G401 (cell line): ENCODE results near the gene DUSP6. TPM values are rescaled to one million over a fixed set of nuclear protein-coding genes. Genes with fewer than 3 reads are reported as not detected.

Experiments used
- DNase-seq: peaks from one replicate; pipeline ENCODE4 v3.0.0-alpha.2; 2015; ENCODE audit warnings: low spot score
- in situ Hi-C: cut with HindIII; loops from 2 replicates; pipeline ENCODE4 v1.10.0; 2016; ENCODE audit warnings: low sequenced_read_pairs, mixed read lengths
- total RNA-seq: library from RNA; depleted of rRNA; stranded (reverse); fragments of >200 nt; shearing (Covaris generic); gene quantifications from 2 replicates; pipeline ENCODE4 v1.2.3, GENCODE V29; 2014

Gene DUSP6
- total RNA-seq, 1 experiment from 2014 or later: 289 TPM

- in situ Hi-C loops: no loop called here
- no peak for DNase-seq
These were observed 27.0 kb upstream of the DUSP6 start for GRCh38 chr12:89379148-89379838.

DNA sequence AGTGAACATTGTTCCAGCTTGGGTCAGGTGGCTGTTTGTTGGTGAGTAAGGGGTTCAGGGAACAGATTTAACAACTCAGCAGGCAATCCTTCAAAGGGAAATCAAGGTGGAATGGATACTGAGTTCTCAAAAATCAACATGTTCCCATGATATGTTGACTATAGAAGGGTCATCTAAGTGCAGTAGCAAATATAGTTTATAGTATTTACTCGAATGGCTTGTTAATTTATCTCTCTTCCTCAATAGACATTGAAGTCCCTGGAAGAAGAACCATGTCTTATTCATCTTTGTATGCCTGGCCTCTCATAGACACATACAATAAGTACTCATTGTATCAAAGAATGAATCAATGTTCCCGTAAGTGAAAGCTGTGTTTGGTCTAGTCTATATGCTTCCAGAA is 24.5 kb upstream of the DUSP6 start:
- in situ Hi-C loops: no loop called here
- no peak for DNase-seq

- no peak for DNase-seq
- in situ Hi-C loops: no loop called here
These were observed 23.9 kb upstream of the DUSP6 start for GRCh38 chr12:89376202-89376529.

DNA sequence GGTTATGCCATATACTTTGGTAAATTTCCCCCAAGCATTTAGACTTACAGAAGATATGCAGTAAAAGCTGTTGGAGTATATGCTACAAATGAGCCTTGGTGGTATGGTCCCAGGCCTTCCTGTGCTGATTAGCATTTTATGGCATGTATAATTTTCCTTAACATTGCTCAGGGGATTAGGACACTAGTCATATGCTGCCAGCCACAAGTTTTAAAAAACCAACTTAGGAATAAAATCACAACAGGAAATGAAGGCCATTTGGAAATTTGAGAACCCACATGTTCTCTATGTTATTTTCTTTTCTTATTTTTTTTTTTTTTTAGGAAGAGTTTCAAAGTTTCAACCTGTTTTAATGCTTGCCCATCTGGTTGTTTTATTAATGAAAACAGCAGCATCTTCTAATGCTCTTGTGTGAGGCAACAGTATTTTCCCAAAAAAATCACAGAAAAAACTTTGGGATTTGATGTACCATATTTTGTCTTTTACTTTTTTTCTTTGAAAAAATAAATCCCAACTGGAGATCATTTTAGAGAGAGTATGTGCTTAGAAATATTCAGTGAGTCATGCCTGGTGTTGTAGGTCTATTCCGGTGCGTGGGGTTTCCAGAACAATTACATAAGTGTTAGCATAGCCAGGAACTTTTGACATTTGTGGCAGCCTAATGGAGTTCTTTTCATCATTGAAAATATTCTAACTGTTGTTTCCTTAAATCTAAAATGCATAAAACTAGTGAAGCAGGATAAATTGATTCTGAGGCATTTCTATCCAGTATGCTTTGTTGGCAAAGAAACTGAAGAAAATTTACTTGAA is 21.7 kb upstream of the DUSP6 start:
- in situ Hi-C loops: loop anchor here (25.0 kb wide), 1 partner anchor 88 kb away; no protein-coding TSS in a partner anchor

GRCh38 chr12:89372584-89373370 is 20.5 kb upstream of the DUSP6 start:
- no peak for DNase-seq
- in situ Hi-C loops: loop anchor here (25.0 kb wide), 1 partner anchor 90 kb away; no protein-coding TSS in a partner anchor

More for the DNA sequence above, 21.7 kb upstream of the DUSP6 start:
- no peak for DNase-seq

GRCh38 chr12:89370850-89371249 is 18.5 kb upstream of the DUSP6 start:
- in situ Hi-C loops: loop anchor here (25.0 kb wide), 1 partner anchor 91 kb away; no protein-coding TSS in a partner anchor
- DNase-seq: no peak

DNA sequence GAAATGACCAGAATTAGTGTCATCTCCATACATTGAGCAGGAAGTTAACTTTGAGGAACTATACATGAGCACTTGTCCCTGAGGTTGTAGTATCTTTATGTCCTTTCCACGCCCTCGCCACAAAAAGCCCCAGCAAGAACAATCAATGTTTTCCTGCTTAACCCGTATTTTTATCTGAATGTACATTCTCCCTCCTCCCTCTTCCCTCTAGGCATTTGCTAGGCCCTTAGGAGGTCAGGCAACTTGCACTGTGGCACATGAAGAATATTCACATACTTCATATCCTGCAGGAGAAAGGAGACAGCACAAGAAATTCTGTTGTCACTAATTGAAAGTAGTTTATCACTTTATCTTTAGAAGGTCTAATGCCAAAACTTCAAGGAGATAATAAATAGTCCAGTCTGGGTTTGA is 18.1 kb upstream of the DUSP6 start:
- in situ Hi-C loops: loop anchor here (25.0 kb wide), 1 partner anchor 92 kb away; no protein-coding TSS in a partner anchor
- DNase-seq: no peak

- no peak for DNase-seq
- in situ Hi-C loops: loop anchor here (25.0 kb wide), 1 partner anchor 93 kb away; no protein-coding TSS in a partner anchor
These were observed 16.9 kb upstream of the DUSP6 start for GRCh38 chr12:89369166-89369565.

- DNase-seq: no peak
- in situ Hi-C loops: loop anchor here (25.0 kb wide), 1 partner anchor 94 kb away; no protein-coding TSS in a partner anchor
These were observed 16.1 kb upstream of the DUSP6 start for GRCh38 chr12:89368391-89368790.

GRCh38 chr12:89366676-89367364 is 14.5 kb upstream of the DUSP6 start:
- in situ Hi-C loops: loop anchor here (25.0 kb wide), 1 partner anchor 95 kb away; no protein-coding TSS in a partner anchor
- no peak for DNase-seq

GRCh38 chr12:89364631-89365030 is 12.3 kb upstream of the DUSP6 start:
- in situ Hi-C loops: loop anchor here (25.0 kb wide), 1 partner anchor 98 kb away; no protein-coding TSS in a partner anchor

DNA sequence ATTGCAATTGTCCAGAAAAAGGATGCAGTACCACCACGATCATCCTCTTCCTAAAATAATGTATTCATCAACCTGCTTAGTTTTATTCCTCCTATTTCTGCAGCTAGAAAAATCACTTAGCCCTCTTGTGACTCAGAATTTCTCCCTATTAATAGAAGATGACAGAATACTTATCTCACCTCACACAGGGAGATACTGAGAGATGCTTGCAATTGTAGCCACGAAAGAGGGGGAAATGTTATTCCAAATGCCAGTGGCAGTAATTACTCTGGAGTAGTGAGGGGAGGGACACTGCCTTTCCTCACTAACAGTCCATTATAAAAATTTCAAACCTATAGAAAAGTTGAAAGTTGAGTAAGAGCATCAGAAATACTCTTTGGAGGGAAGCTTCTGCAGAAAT is 11.8 kb upstream of the DUSP6 start:
- no peak for DNase-seq
- in situ Hi-C loops: loop anchor here (25.0 kb wide), 1 partner anchor 98 kb away; no protein-coding TSS in a partner anchor

More at GRCh38 chr12:89364631-89365030, 12.3 kb upstream of the DUSP6 start:
- DNase-seq: no peak

DNA sequence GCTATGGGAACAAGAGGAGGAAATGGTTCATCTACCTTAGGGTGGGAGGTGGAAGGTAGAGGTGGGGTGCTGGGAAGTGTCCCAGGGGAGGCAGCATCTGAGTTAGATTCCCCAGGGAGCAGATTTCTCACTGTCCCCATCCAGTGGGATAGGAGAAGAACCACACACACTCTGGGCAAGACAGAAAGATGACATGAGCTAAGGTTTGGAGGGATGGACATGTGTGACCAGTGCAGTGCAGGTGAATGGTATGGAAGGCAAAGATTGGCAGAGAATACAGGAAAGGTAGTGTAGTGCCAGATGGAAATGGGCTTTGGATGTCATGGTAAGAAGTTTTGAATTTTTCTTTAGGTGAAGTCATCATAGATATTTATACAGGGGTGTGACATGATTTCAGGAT is 11.3 kb upstream of the DUSP6 start:
- no peak for DNase-seq
- in situ Hi-C loops: loop anchor here (25.0 kb wide), 1 partner anchor 99 kb away; no protein-coding TSS in a partner anchor

DNA sequence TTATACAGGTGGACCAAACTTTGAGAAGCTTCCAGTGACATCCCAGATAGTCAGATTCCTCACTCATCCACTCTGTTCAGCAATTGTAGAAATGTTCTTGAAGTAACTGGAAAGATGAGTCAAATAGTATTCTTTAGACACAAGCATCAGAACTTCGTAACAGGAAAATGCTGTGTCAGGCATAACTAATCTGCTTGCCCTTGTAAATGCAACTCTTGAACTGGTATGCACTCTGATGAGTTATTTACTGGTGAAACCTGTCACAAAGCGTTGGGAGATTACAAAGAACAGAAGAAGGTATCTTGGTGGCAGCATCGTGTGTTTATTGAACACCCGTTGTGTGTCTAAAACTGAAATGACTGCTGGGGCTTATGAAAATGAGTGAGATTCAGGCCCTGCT is 10.8 kb upstream of the DUSP6 start:
- in situ Hi-C loops: loop anchor here (25.0 kb wide), 1 partner anchor 99 kb away; no protein-coding TSS in a partner anchor
- DNase-seq: no peak

GRCh38 chr12:89359615-89360014 is 7.3 kb upstream of the DUSP6 start:
- in situ Hi-C loops: loop anchor here (25.0 kb wide), 1 partner anchor 103 kb away; no protein-coding TSS in a partner anchor
- no peak for DNase-seq

DNA sequence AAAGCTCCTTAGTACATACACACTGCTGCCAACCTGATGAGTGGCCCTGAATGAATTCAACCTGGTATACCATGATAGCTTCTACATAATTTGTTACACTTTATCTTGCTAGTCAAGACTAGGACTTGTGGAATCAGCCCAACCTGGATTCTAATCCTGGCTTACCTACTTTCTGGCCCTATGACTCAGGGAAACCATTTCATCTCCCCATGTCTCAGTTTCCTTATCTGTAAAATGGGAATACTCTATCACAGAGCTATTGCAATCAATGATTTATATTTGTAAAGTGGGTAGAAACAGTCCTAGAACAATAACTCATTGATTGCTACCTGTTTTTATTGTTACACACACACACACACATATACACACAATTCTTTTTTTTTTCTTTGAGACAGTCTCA is 6.5 kb upstream of the DUSP6 start:
- in situ Hi-C loops: loop anchor here (25.0 kb wide), 1 partner anchor 103 kb away; no protein-coding TSS in a partner anchor
- DNase-seq: no peak

GRCh38 chr12:89357297-89357730 is 5.0 kb upstream of the DUSP6 start:
- in situ Hi-C loops: loop anchor here (25.0 kb wide), 1 partner anchor 105 kb away; no protein-coding TSS in a partner anchor
- peak; percentile 58 for DNase-seq

- no peak for DNase-seq
- in situ Hi-C loops: loop anchor here (25.0 kb wide), 1 partner anchor 106 kb away; no protein-coding TSS in a partner anchor
These were observed 3.9 kb upstream of the DUSP6 start for GRCh38 chr12:89356069-89356665.
